Loucy (cell line): ENCODE results near the gene QPCTL.
"Not testable (repeated sequence)": the region's sequence is repeated elsewhere in the genome, so short reads cannot be mapped to it uniquely, and the experiment has no call there.

ENCODE experiments used
- H2AFZ ChIP-seq: fragments of 200-600 bp; sonication (generic); 2 replicates; pipeline ENCODE4 v1.6.0; 2016; ENCODE audit warnings: antibody characterized with exemption, mild to moderate bottlenecking, low read length, moderate library complexity
- H3F3A ChIP-seq: fragments of 200-600 bp; 2 replicates; pipeline ENCODE4 v1.6.0; 2016; ENCODE audit warnings: antibody characterized with exemption, low read depth, mild to moderate bottlenecking
- H3K27me3 ChIP-seq: fragments of 200-600 bp; sonication (generic); 2 replicates; pipeline ENCODE4 v1.6.1; 2014; ENCODE audit warnings: low read length, mild to moderate bottlenecking; ENCODE audit not compliant: insufficient read depth, poor library complexity, severe bottlenecking
- H3K36me3 ChIP-seq: fragments of 200-600 bp; sonication (generic); 2 replicates; pipeline ENCODE4 v1.6.1; 2016; ENCODE audit warnings: low read length; ENCODE audit not compliant: insufficient read depth
- H3K4me1 ChIP-seq: fragments of 200-600 bp; sonication (generic); 2 replicates; pipeline ENCODE4 v1.5.1; 2014; ENCODE audit warnings: low read length, mild to moderate bottlenecking; ENCODE audit not compliant: insufficient read depth, poor library complexity, severe bottlenecking
- H3K4me2 ChIP-seq: fragments of 200-600 bp; sonication (generic); 2 replicates; pipeline ENCODE4 v1.6.0; 2014; ENCODE audit warnings: antibody characterized with exemption, low read length, low read depth, mild to moderate bottlenecking; ENCODE audit not compliant: poor library complexity, severe bottlenecking
- H3K4me3 ChIP-seq: fragments of 200-600 bp; sonication (generic); 2 replicates; pipeline ENCODE4 v1.5.1; 2014; ENCODE audit warnings: low read length, mild to moderate bottlenecking, mixed read lengths; ENCODE audit not compliant: poor library complexity, severe bottlenecking
- H3K79me2 ChIP-seq: fragments of 200-600 bp; sonication (generic); 2 replicates; pipeline ENCODE4 v1.6.1; 2014; ENCODE audit warnings: low read length; ENCODE audit not compliant: insufficient read depth
- H3K9ac ChIP-seq: fragments of 200-600 bp; sonication (generic); 2 replicates; pipeline ENCODE4 v1.6.0; 2014; ENCODE audit warnings: mild to moderate bottlenecking, low read depth, low read length, moderate library complexity; ENCODE audit not compliant: poor library complexity, severe bottlenecking
- H3K9me2 ChIP-seq: fragments of 200-600 bp; sonication (generic); replicated peaks from 2 replicates; pipeline ENCODE4 v1.6.1; 2016; ENCODE audit warnings: low read depth, low read length, mixed read lengths
- H3K9me3 ChIP-seq: fragments of 200-600 bp; sonication (generic); 2 replicates; pipeline ENCODE4 v1.6.1; 2014; ENCODE audit warnings: mild to moderate bottlenecking, antibody characterized with exemption, low read length, low read depth; ENCODE audit not compliant: insufficient read depth
- H4K20me1 ChIP-seq: fragments of 200-600 bp; sonication (generic); 2 replicates; pipeline ENCODE4 v1.6.0; 2014; ENCODE audit warnings: antibody characterized with exemption, low read length, mild to moderate bottlenecking; ENCODE audit not compliant: insufficient read depth, poor library complexity, severe bottlenecking
- CTCF ChIP-seq: fragments of 200-600 bp; sonication (generic); conservative IDR thresholded peaks from 2 replicates; pipeline ENCODE4 v1.5.1; 2014; ENCODE audit warnings: mild to moderate bottlenecking, antibody characterized with exemption, low read length
- EZH2phosphoT487 ChIP-seq: fragments of 200-600 bp; IDR thresholded peaks from 2 replicates; pipeline ENCODE4 v1.6.1; 2018; ENCODE audit warnings: antibody characterized with exemption, mild to moderate bottlenecking, moderate library complexity, borderline replicate concordance

QPCTL gene

GRCh38 chr19:45682908-45683307 lies 9.6 kb upstream of the QPCTL start:
- H3K9ac ChIP-seq = no peak overlapping the region

GRCh38 chr19:45685045-45685444 lies 7.4 kb upstream of the QPCTL start:
- H3K9ac ChIP-seq, H3K4me1 ChIP-seq, H4K20me1 ChIP-seq, H3K4me3 ChIP-seq, H2AFZ ChIP-seq, H3K4me2 ChIP-seq, H3K9me2 ChIP-seq, H3F3A ChIP-seq, H3K9me3 ChIP-seq, H3K27me3 ChIP-seq: not testable (repeated sequence)
- Histone ChIP-seq H3K36me3 (peaks cover 28% of the 10 kb centered on the region; the same call in 1 of the 2 replicates), H3K79me2 (peaks cover 22% of the 10 kb centered on the region)

More at GRCh38 chr19:45682908-45683307, 9.6 kb upstream of the QPCTL start:
- Histone ChIP-seq H4K20me1 (no peaks in the 10 kb centered on the region), H3K4me3 (no peak overlapping the region), H3K4me2 (no peak overlapping the region), H2AFZ (no peak overlapping the region), H3K36me3 (peaks cover 22% of the 10 kb centered on the region; the same call in 1 of the 2 replicates), H3K9me3 (no peaks in the 10 kb centered on the region), H3K27me3 (no peaks in the 10 kb centered on the region), H3K4me1 (peaks cover 3% of the 10 kb centered on the region), H3F3A (no peaks in the 10 kb centered on the region), H3K79me2 (0 out of 2 replicates have a peak, but pooled peaks cover 3% of the 10 kb centered on the region), H3K9me2 (no peaks in the 10 kb centered on the region)
- no peak for TF ChIP-seq EZH2phosphoT487
- no peak for TF ChIP-seq CTCF

- Histone ChIP-seq H3K9me3 (no peaks in the 10 kb centered on the region), H2AFZ (no peak overlapping the region), H3K4me1 (peaks cover 8% of the 10 kb centered on the region), H3K4me3 (no peak overlapping the region), H3F3A (no peaks in the 10 kb centered on the region), H3K4me2 (no peak overlapping the region), H3K9me2 (no peaks in the 10 kb centered on the region), H3K27me3 (no peaks in the 10 kb centered on the region), H3K79me2 (peaks cover 38% of the 10 kb centered on the region), H4K20me1 (peaks cover 10% of the 10 kb centered on the region), H3K9ac (no peak overlapping the region), H3K36me3 (peaks cover 28% of the 10 kb centered on the region; the same call in 1 of the 2 replicates)
- TF ChIP-seq CTCF (peak; percentile 23; the same call in 1 of the 2 replicates), EZH2phosphoT487 (no peak)
These were observed 4.9 kb upstream of the QPCTL start for GRCh38 chr19:45687599-45687998.

- H3K4me1 ChIP-seq = peaks cover 13% of the 10 kb centered on the region
- no peaks in the 10 kb centered on the region for H3K9me2 ChIP-seq
- TF ChIP-seq EZH2phosphoT487 = no peak
- no peak for TF ChIP-seq CTCF
- peaks cover 52% of the 10 kb centered on the region for H3K79me2 ChIP-seq
- no peaks in the 10 kb centered on the region for H3K9me3 ChIP-seq
- H2AFZ ChIP-seq = peak within 1 kb of the TSS; percentile 96
- peak within 1 kb of the TSS; percentile 94 for H3K9ac ChIP-seq
- H3K4me3 ChIP-seq = peak within 1 kb of the TSS; percentile 98
- peaks cover 10% of the 10 kb centered on the region for H4K20me1 ChIP-seq
- peaks cover 17% of the 10 kb centered on the region; the same call in 1 of the 2 replicates for H3K36me3 ChIP-seq
- peak within 1 kb of the TSS; percentile 98 for H3K4me2 ChIP-seq
- H3F3A ChIP-seq = no peaks in the 10 kb centered on the region
- H3K27me3 ChIP-seq = no peaks in the 10 kb centered on the region
These were observed 815 bp upstream of the QPCTL start, which contains the start of gene SNRPD2 for GRCh38 chr19:45691516-45692186. TSS of gene SNRPD2 (minus strand) at chr19:45691953. CDS start at chr19:45691888, 65 bp downstream.
